ENCODE data around the gene PFDN6.

DNA sequence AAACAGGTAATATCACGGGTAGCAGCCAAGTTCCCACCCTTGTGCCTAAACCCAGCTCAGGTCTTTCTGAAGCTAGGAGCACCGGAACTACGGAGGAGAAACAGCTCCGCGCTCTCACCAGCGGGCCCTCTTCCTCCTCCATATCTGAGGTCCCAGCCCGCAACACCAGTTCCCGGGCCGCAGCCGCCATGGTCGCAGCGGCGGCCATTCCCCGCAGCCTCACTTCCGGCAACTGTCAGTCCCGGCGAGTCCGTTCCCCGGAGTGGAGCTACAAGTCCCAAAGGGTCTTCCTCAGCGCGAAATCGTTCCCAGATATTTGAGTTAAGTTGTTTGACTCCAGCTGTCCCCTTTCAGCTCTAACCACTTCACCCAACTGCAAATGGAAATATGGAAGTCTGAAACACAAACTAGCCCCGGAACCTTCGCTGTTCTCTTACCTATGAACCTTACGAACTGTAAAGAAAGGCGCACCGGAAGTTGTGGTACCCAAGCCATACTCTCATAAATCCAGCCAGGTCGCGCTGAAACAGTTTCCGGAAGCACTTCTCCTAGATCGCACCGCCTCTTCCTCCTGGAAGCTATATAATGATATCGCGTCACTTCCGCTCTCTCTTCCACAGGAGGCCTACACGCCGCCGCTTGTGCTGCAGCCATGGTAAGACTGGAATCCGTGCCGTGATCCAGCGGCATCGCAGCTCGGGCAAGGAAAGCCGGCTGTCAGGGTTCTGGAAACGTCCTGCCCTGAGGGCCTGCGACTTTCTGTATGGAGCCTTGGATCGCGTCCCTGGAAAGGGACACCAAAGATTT is 17.7 kb upstream of the PFDN6 start, which contains the start of the genes RPS18 and VPS52:
- no peak for TF ChIP-seq EZH2phosphoT487 (IDR thresholded peaks at IDR 0.05; ENCODE audit: borderline replicate concordance, low read length)
- TF ChIP-seq, protein P1, sequence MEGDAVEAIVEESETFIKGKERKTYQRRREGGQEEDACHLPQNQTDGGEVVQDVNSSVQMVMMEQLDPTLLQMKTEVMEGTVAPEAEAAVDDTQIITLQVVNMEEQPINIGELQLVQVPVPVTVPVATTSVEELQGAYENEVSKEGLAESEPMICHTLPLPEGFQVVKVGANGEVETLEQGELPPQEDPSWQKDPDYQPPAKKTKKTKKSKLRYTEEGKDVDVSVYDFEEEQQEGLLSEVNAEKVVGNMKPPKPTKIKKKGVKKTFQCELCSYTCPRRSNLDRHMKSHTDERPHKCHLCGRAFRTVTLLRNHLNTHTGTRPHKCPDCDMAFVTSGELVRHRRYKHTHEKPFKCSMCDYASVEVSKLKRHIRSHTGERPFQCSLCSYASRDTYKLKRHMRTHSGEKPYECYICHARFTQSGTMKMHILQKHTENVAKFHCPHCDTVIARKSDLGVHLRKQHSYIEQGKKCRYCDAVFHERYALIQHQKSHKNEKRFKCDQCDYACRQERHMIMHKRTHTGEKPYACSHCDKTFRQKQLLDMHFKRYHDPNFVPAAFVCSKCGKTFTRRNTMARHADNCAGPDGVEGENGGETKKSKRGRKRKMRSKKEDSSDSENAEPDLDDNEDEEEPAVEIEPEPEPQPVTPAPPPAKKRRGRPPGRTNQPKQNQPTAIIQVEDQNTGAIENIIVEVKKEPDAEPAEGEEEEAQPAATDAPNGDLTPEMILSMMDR (IDR thresholded peaks at IDR 0.05; ENCODE audit: low read depth, low read length, poor library complexity, severe bottlenecking) = no peak
